ENCODE measurements around the gene CAPZB. TPM values are rescaled to one million over a fixed set of nuclear protein-coding genes. Genes with fewer than 3 reads are reported as not detected.

Gene CAPZB
- polyA plus RNA-seq, 1 donor from 2014 or later: 159 TPM

GRCh38 chr1:19369396-19370090 lies 115.8 kb downstream of the CAPZB start:
- H3K36me3 ChIP-seq (ENCODE audit: insufficient read depth, low read length): no peaks in the 10 kb centered on the region
- no peak overlapping the region for H3K27ac ChIP-seq (ENCODE audit: low read length)
- no peak overlapping the region for H3K4me2 ChIP-seq (ENCODE audit: low read length)
- H3K79me2 ChIP-seq (replicated peaks; ENCODE audit: insufficient read depth, low read length): no peaks in the 10 kb centered on the region
- no peaks in the 10 kb centered on the region for H4K20me1 ChIP-seq (ENCODE audit: insufficient read depth)
- TF ChIP-seq MXI1 (conservative IDR thresholded peaks at IDR 0.05; ENCODE audit: poor library complexity, severe bottlenecking) (no peak), RAD21 (conservative IDR thresholded peaks at IDR 0.05) (no peak), REST (IDR thresholded peaks at IDR 0.05; ENCODE audit: borderline replicate concordance) (no peak), EP300 (conservative IDR thresholded peaks at IDR 0.05; ENCODE audit: poor library complexity, severe bottlenecking) (no peak), CTCF (IDR thresholded peaks at IDR 0.05; ENCODE audit: poor library complexity, severe bottlenecking) (no peak), SMC3 (conservative IDR thresholded peaks at IDR 0.05; ENCODE audit: poor library complexity) (no peak), POLR2AphosphoS5 (IDR thresholded peaks at IDR 0.05) (no peak), TAF1 (IDR thresholded peaks at IDR 0.05; ENCODE audit: low read depth) (no peak), EZH2 (IDR thresholded peaks at IDR 0.05; ENCODE audit: borderline replicate concordance, insufficient read depth, low read length, poor library complexity, severe bottlenecking) (no peak)
- no peaks in the 10 kb centered on the region for H3F3A ChIP-seq (ENCODE audit: insufficient read depth, low read length, poor library complexity, severe bottlenecking)
- no peaks in the 10 kb centered on the region for H3K9me3 ChIP-seq (ENCODE audit: low read length)
- H3K27me3 ChIP-seq (ENCODE audit: insufficient read depth, low read depth, low read length): no peaks in the 10 kb centered on the region
- no peak overlapping the region for H3K4me3 ChIP-seq (ENCODE audit: low read length)
- H2AFZ ChIP-seq (ENCODE audit: low read depth, low read length): no peak overlapping the region
- no peaks in the 10 kb centered on the region for H3K9me2 ChIP-seq (ENCODE audit: insufficient read depth, low read length)
- no peak overlapping the region for H3K9ac ChIP-seq (ENCODE audit: low read length)

GRCh38 chr1:19368964-19369363 lies 116.4 kb downstream of the CAPZB start:
- no peaks in the 10 kb centered on the region for H3K79me2 ChIP-seq (replicated peaks; ENCODE audit: insufficient read depth, low read length)
- H3K36me3 ChIP-seq (ENCODE audit: insufficient read depth, low read length): no peaks in the 10 kb centered on the region
- H2AFZ ChIP-seq (ENCODE audit: low read depth, low read length): no peak overlapping the region
- H3K27me3 ChIP-seq (ENCODE audit: insufficient read depth, low read depth, low read length): no peaks in the 10 kb centered on the region
- H3K27ac ChIP-seq (ENCODE audit: low read length): no peak overlapping the region
- no peak overlapping the region for H3K4me3 ChIP-seq (ENCODE audit: low read length)
- no peaks in the 10 kb centered on the region for H3K9me2 ChIP-seq (ENCODE audit: insufficient read depth, low read length)
- TF ChIP-seq CTCF (IDR thresholded peaks at IDR 0.05; ENCODE audit: poor library complexity, severe bottlenecking) (no peak), MXI1 (conservative IDR thresholded peaks at IDR 0.05; ENCODE audit: poor library complexity, severe bottlenecking) (no peak), SMC3 (conservative IDR thresholded peaks at IDR 0.05; ENCODE audit: poor library complexity) (no peak), EP300 (conservative IDR thresholded peaks at IDR 0.05; ENCODE audit: poor library complexity, severe bottlenecking) (no peak), RAD21 (conservative IDR thresholded peaks at IDR 0.05) (no peak), EZH2 (IDR thresholded peaks at IDR 0.05; ENCODE audit: borderline replicate concordance, insufficient read depth, low read length, poor library complexity, severe bottlenecking) (no peak), TAF1 (IDR thresholded peaks at IDR 0.05; ENCODE audit: low read depth) (no peak), REST (IDR thresholded peaks at IDR 0.05; ENCODE audit: borderline replicate concordance) (no peak), POLR2AphosphoS5 (IDR thresholded peaks at IDR 0.05) (no peak)
- no peaks in the 10 kb centered on the region for H3F3A ChIP-seq (ENCODE audit: insufficient read depth, low read length, poor library complexity, severe bottlenecking)
- H3K4me2 ChIP-seq (ENCODE audit: low read length): no peak overlapping the region
- no peaks in the 10 kb centered on the region for H4K20me1 ChIP-seq (ENCODE audit: insufficient read depth)
- no peak overlapping the region for H3K9ac ChIP-seq (ENCODE audit: low read length)
- no peaks in the 10 kb centered on the region for H3K9me3 ChIP-seq (ENCODE audit: low read length)
